ENCODE data around the gene UGCG.

- TF ChIP-seq CTCF (IDR thresholded peaks at IDR 0.05; ENCODE audit: insufficient read depth, low read length, poor library complexity, severe bottlenecking), result no peak
- no peak for TF ChIP-seq EZH2phosphoT487 (conservative IDR thresholded peaks at IDR 0.05; ENCODE audit: low read length)
These were observed 4.6 kb upstream of the UGCG start for GRCh38 chr9:111891910-111892499.

Data from SU-DHL-6 (cell line).